Measurements from ENCODE around the gene PEX3. TPM values are rescaled to one million over a fixed set of nuclear protein-coding genes. Genes with fewer than 3 reads are reported as not detected.

Gene PEX3
- total and polyA plus RNA-seq, 2 of the 4 experiments (the other 2 are of a cell fraction) = 13.3 to 13.7 TPM

DNA sequence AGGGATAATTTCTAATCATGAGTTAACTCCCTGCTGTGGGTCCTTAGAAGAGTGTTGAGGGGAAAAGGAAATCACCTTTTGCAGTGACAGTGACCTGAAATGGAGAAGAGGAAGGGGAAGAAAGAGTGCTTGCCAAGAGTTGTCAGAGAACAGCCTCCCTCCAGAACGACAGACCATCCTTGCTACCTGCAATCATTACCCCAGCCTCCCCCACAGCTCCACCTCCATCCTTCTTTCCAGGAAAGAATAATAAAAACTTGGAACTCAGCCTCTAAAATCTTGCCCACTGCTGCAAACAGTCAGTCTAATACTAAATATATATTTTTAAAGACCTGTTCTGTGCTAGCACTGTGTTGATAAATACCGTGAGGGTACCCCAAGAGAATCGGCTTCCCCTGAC, 89.6 kb downstream of the PEX3 start:
- Histone ChIP-seq H2BK20ac (ENCODE audit: low read depth, low read length) (no peak overlapping the region), H3K9me1 (ENCODE audit: insufficient read depth, low read length) (no peaks in the 10 kb centered on the region), H2AFZ (replicated peaks; ENCODE audit: low read length, poor library complexity) (no peak overlapping the region), H4K91ac (ENCODE audit: insufficient read depth, low read depth, low read length) (no peak overlapping the region), H4K20me1 (ENCODE audit: insufficient read depth, low read length) (no peaks in the 10 kb centered on the region), H4K5ac (ENCODE audit: low read depth, low read length) (no peak overlapping the region), H3K23ac (ENCODE audit: low read depth, low read length) (no peak overlapping the region), H2BK15ac (ENCODE audit: low read depth, low read length) (no peak overlapping the region), H3K14ac (replicated peaks; ENCODE audit: low read depth, low read length) (no peak overlapping the region), H3K4me1 (ENCODE audit: control insufficient read depth, insufficient read depth, low read length) (peaks cover 4% of the 10 kb centered on the region; the same call in 1 of the 2 replicates), H2AK5ac (ENCODE audit: low read depth, low read length) (no peak overlapping the region), H2BK5ac (ENCODE audit: low read depth, low read length, poor library complexity, severe bottlenecking) (no peak overlapping the region), H2AK9ac (replicated peaks; ENCODE audit: low read depth, low read length, poor library complexity) (no peak overlapping the region), H2BK120ac (ENCODE audit: low read depth, low read length) (no peak overlapping the region), H4K8ac (ENCODE audit: low read depth in 2 of 2, low read length in 2 of 2) (no peak overlapping the region), H3K79me1 (ENCODE audit: low read depth in 1 of 2, low read length in 2 of 2) (peaks cover 25 to 47% of the 10 kb centered on the region in 2 experiments), H3K27me3 (ENCODE audit: control insufficient read depth, insufficient read depth, low read length) (no peaks in the 10 kb centered on the region), H3K4me3 (ENCODE audit: insufficient read depth, low read depth, low read length) (no peak overlapping the region), H3K9ac (ENCODE audit: low read depth, low read length) (no peak overlapping the region), H3K4ac (ENCODE audit: low read depth, low read length) (no peak overlapping the region), H3K27ac (ENCODE audit: insufficient read depth, low read length) (no peak overlapping the region), H3K4me2 (ENCODE audit: low read depth, low read length) (no peak overlapping the region), H3K36me3 (ENCODE audit: control insufficient read depth, insufficient read depth, low read length) (no peaks in the 10 kb centered on the region; the same call in 1 of the 2 replicates), H3K18ac (ENCODE audit: low read depth, low read length) (no peak overlapping the region), H3K9me3 (ENCODE audit: control insufficient read depth, insufficient read depth, low read length) (no peaks in the 10 kb centered on the region), H3K56ac (ENCODE audit: extremely low read depth, insufficient read depth, low read length) (no peak overlapping the region)
- CTCF ChIA-PET = no interaction called here
- no peak for DNase-seq
- no CpG with 5 or more reads among the region's 3 CpGs for WGBS, 2 experiments (ENCODE audit: extremely low coverage in 2 of 2, insufficient read length in 1 of 2)
- TF ChIP-seq, protein P1, sequence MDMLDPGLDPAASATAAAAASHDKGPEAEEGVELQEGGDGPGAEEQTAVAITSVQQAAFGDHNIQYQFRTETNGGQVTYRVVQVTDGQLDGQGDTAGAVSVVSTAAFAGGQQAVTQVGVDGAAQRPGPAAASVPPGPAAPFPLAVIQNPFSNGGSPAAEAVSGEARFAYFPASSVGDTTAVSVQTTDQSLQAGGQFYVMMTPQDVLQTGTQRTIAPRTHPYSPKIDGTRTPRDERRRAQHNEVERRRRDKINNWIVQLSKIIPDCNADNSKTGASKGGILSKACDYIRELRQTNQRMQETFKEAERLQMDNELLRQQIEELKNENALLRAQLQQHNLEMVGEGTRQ (IDR thresholded peaks at IDR 0.05; ENCODE audit: low read depth, low read length) = no peak
- TF ChIP-seq, protein P2, sequence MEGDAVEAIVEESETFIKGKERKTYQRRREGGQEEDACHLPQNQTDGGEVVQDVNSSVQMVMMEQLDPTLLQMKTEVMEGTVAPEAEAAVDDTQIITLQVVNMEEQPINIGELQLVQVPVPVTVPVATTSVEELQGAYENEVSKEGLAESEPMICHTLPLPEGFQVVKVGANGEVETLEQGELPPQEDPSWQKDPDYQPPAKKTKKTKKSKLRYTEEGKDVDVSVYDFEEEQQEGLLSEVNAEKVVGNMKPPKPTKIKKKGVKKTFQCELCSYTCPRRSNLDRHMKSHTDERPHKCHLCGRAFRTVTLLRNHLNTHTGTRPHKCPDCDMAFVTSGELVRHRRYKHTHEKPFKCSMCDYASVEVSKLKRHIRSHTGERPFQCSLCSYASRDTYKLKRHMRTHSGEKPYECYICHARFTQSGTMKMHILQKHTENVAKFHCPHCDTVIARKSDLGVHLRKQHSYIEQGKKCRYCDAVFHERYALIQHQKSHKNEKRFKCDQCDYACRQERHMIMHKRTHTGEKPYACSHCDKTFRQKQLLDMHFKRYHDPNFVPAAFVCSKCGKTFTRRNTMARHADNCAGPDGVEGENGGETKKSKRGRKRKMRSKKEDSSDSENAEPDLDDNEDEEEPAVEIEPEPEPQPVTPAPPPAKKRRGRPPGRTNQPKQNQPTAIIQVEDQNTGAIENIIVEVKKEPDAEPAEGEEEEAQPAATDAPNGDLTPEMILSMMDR (conservative IDR thresholded peaks at IDR 0.05; ENCODE audit: low read depth, low read length) = no peak
- ATAC-seq (ENCODE audit: low read depth) = no peak
- dilution Hi-C loops (cut with HindIII; ENCODE audit: low sequenced_read_pairs, unreplicated experiment) (no loop called here), intact Hi-C loops (cut with micrococcal nuclease) (no loop called here), in situ Hi-C loops (cut with MboI; ENCODE audit: low sequenced_read_pairs) (no loop called here)
- BruUV-seq (replicated peaks) = no TSS peak
- POLR2A ChIA-PET (ENCODE audit: unreplicated experiment) = no interaction called here

Small RNA genes lying within 50 kb of the gene (microRNA-seq; reads per million reads assigned to microRNA genes)
- not detected for gene RNA5SP221 (ENCODE audit: insufficient read depth, insufficient read length)

Small RNA genes lying within 50 kb of the gene (small RNA-seq; reads per million reads assigned to genes)
- gene RNA5SP221 = 0.04 to 4.2 (median 1.8) reads per million in 5 experiments

Other genes starting within 250 kb of the PEX3 start
- gene ADAT2, start 110 bp upstream of the PEX3 start, total RNA-seq (2012; rRNA removed) = 2.7 and 3.9 TPM in 2 replicates
- 3.2 and 5.4 TPM in 2 replicates for gene ADAT2, start 110 bp upstream of the PEX3 start, polyA plus RNA-seq (2012; rRNA removed)
- gene FUCA2, start 60.9 kb downstream of the PEX3 start, total RNA-seq (2012; rRNA removed) = 44.1 and 52.5 TPM in 2 replicates
- gene FUCA2, start 60.9 kb downstream of the PEX3 start, polyA plus RNA-seq (2012; rRNA removed) = 37.8 and 47.4 TPM in 2 replicates
- 74.2 and 76.9 TPM in 2 replicates for gene PHACTR2, start 227.2 kb downstream of the PEX3 start, total RNA-seq (2012; rRNA removed)
- gene PHACTR2, start 227.2 kb downstream of the PEX3 start, polyA plus RNA-seq (2012; rRNA removed) = 12.7 and 14.5 TPM in 2 replicates